ENCODE measurements around the gene FSCN2. TPM values are rescaled to one million over a fixed set of nuclear protein-coding genes. Genes with fewer than 3 reads are reported as not detected.
A peak's percentile ranks its signal among the peaks of the same experiment; 100 is the strongest.
"Not testable (repeated sequence)": the region's sequence is repeated elsewhere in the genome, so short reads cannot be mapped to it uniquely, and the experiment has no call there.

FSCN2 gene
- total and polyA plus RNA-seq, 9 donors: 0.13 to 6.4 (median 3.0) TPM

DNA sequence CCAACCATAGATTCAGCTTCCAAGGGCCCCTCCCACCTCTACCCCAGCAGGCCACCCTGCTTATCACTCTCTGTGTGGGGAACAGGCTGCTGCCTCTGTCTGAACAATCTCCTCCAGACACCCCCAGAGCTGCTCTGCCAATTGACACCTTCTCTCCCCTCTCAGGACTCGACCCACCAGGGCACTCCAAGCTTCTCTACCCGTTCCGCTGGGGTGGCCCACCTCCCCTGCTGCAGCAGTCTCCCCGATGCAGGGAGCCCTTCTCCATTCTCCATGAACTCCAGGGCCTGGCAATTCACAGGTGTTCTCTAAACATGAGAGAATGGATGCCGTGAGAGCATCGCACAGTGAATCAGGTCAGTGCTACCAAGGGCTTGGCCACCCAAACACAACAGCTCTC lies 52.3 kb downstream of the FSCN2 start:
- Histone ChIP-seq H3K36me3 (no peaks in the 10 kb centered on the region), H3K4me1 (ENCODE audit: insufficient read depth) (peaks cover 11% of the 10 kb centered on the region)
- no peak for TF ChIP-seq POLR2A (IDR thresholded peaks at IDR 0.05)
- no peak for TF ChIP-seq EP300 (IDR thresholded peaks at IDR 0.05)
- TF ChIP-seq, protein P1, sequence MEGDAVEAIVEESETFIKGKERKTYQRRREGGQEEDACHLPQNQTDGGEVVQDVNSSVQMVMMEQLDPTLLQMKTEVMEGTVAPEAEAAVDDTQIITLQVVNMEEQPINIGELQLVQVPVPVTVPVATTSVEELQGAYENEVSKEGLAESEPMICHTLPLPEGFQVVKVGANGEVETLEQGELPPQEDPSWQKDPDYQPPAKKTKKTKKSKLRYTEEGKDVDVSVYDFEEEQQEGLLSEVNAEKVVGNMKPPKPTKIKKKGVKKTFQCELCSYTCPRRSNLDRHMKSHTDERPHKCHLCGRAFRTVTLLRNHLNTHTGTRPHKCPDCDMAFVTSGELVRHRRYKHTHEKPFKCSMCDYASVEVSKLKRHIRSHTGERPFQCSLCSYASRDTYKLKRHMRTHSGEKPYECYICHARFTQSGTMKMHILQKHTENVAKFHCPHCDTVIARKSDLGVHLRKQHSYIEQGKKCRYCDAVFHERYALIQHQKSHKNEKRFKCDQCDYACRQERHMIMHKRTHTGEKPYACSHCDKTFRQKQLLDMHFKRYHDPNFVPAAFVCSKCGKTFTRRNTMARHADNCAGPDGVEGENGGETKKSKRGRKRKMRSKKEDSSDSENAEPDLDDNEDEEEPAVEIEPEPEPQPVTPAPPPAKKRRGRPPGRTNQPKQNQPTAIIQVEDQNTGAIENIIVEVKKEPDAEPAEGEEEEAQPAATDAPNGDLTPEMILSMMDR (IDR thresholded peaks at IDR 0.05): no peak

DNA sequence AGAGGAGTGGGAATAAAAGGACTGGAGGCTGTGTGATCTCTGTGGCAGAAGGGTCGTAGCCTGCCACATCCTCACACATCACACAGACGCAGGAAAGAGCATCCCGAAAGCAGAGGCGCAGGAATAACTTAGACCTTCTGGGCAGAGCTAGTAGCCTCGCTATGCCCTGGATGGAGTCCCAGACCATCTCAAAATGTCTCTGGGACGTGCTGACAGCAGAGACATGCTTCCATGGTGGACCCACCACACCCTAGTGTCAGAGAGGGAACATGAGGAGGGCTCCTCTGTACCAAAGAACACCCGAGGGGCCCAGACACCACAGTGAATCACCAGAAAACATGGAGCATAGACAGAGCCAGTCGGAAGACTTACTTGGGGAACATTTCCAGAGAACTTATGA lies 53.6 kb downstream of the FSCN2 start:
- H3K4me3 ChIP-seq: no peak overlapping the region
- no peaks in the 10 kb centered on the region for H3K36me3 ChIP-seq
- H3K4me1 ChIP-seq (ENCODE audit: insufficient read depth): peaks cover 10% of the 10 kb centered on the region
- H3K27me3 ChIP-seq: no peaks in the 10 kb centered on the region
- no peaks in the 10 kb centered on the region for H3K9me3 ChIP-seq
- intact Hi-C loops (cut with DNase I): no loop called here
- TF ChIP-seq, protein P1 (IDR thresholded peaks at IDR 0.05): no peak
- TF ChIP-seq POLR2A (IDR thresholded peaks at IDR 0.05) (no peak), EP300 (IDR thresholded peaks at IDR 0.05) (no peak)
- DNase-seq: no peak
- no peak overlapping the region for H3K27ac ChIP-seq
- WGBS, 3 donors: 95 to 96% (median 96%) methylated on average over 8 of the region's 8 CpGs

More for the DNA sequence above, 52.3 kb downstream of the FSCN2 start:
- intact Hi-C loops (cut with DNase I): no loop called here
- DNase-seq: no peak
- no peak overlapping the region for H3K27ac ChIP-seq
- 89 to 95% (median 95%) methylated on average over 6 of the region's 6 CpGs for WGBS, 3 donors
- H3K27me3 ChIP-seq: no peaks in the 10 kb centered on the region
- H3K9me3 ChIP-seq: no peaks in the 10 kb centered on the region
- H3K4me3 ChIP-seq: no peak overlapping the region

DNA sequence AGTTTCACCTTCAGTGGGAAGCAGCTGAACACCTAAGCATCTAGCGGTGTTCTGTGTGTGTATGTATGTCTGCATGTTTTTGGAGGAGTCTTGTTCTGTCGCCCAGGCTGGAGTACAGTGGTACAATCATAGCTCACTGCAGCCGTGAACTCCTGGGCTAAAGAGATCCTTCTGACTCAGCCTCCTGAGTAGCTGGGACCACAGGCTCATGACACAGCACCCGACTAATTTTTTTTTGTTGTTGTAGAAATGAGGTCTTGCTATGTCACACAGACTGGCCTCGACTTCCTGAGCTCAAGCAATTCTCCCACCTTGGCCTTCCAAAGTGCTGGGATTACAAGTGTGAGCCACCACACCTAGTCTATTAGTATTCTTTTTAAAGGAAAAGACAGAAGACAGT lies 54.2 kb downstream of the FSCN2 start:
- Histone ChIP-seq H3K27me3 (no peaks in the 10 kb centered on the region), H3K9me3 (no peaks in the 10 kb centered on the region), H3K4me1 (ENCODE audit: insufficient read depth) (peaks cover 4% of the 10 kb centered on the region), H3K4me3 (no peak overlapping the region), H3K36me3 (no peaks in the 10 kb centered on the region), H3K27ac (no peak overlapping the region)
- DNase-seq: no peak
- TF ChIP-seq EP300 (IDR thresholded peaks at IDR 0.05): no peak
- no peak for TF ChIP-seq POLR2A (IDR thresholded peaks at IDR 0.05)
- intact Hi-C loops (cut with DNase I): no loop called here
- WGBS, 3 donors: 72 to 88% (median 72%) methylated on average over 5 of the region's 5 CpGs

DNA sequence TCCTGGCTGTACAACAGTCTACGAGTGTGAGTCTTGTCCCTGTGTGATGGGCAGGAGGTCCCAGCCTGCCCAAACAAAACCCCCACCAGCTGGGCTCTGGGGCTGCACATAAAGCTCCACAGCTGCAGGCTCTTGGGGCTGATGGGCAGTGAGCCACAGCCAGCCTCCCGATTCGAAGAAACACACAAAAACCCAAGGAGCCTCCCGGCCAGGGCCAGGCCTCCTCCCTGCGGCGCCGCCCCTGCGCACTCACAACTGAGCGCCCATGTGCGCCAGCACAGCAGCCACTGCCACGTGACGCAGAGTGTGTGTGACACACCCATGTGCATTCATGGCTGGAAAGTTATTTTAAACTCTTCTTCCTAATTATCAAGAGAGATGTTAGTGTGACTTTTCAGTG lies 54.6 kb downstream of the FSCN2 start:
- H3K4me3 ChIP-seq: no peak overlapping the region
- peak in 1 of 5 donors; percentile 37 for DNase-seq
- H3K27ac ChIP-seq: no peak overlapping the region
- intact Hi-C loops (cut with DNase I): no loop called here
- H3K27me3 ChIP-seq: no peaks in the 10 kb centered on the region
- no peaks in the 10 kb centered on the region for H3K36me3 ChIP-seq
- no peaks in the 10 kb centered on the region for H3K4me1 ChIP-seq (ENCODE audit: insufficient read depth)
- WGBS, 3 donors: 64 to 73% (median 68%) methylated on average over 12 of the region's 12 CpGs
- H3K9me3 ChIP-seq: no peaks in the 10 kb centered on the region
- TF ChIP-seq EP300 (IDR thresholded peaks at IDR 0.05): no peak
- TF ChIP-seq, protein P1 (IDR thresholded peaks at IDR 0.05): no peak
- no peak for TF ChIP-seq POLR2A (IDR thresholded peaks at IDR 0.05)

GRCh38 chr17:81583589-81584342 lies 55.6 kb downstream of the FSCN2 start:
- H3K27ac ChIP-seq: no peak overlapping the region
- 25 to 52% (median 34%) methylated on average over 6 of the region's 6 CpGs for WGBS, 3 donors
- H3K9me3 ChIP-seq: no peaks in the 10 kb centered on the region
- no peaks in the 10 kb centered on the region for H3K27me3 ChIP-seq
- no peak for TF ChIP-seq EP300 (IDR thresholded peaks at IDR 0.05)
- TF ChIP-seq, protein P1 (IDR thresholded peaks at IDR 0.05): no peak
- no peak for TF ChIP-seq POLR2A (IDR thresholded peaks at IDR 0.05)
- DNase-seq: no peak
- H3K4me1 ChIP-seq (ENCODE audit: insufficient read depth): no peaks in the 10 kb centered on the region
- intact Hi-C loops (cut with DNase I): no loop called here
- H3K4me3 ChIP-seq: no peak overlapping the region
- H3K36me3 ChIP-seq: no peaks in the 10 kb centered on the region

DNA sequence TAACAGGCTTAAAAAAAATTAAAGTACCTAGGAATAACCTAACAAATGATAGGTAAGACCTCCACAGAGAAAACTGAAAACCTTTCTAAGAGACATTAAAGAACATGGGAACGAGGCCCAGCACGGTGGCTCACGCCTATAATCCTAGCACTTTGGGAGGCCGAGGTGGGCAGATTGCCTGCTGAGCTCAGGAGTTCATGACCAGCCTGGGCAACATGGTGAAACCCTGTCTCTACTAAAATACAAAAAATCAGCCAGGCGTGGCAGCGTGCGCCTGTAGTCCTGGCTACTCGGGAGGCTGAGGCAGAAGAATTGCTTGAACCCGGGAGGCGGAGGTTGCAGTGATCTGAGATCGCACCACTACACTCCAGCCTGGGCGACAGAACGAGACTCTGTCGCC lies 56.6 kb downstream of the FSCN2 start:
- H3K27ac ChIP-seq; H3K9me3 ChIP-seq; intact Hi-C loops (cut with DNase I); H3K27me3 ChIP-seq; H3K36me3 ChIP-seq; H3K4me1 ChIP-seq (ENCODE audit: insufficient read depth); H3K4me3 ChIP-seq; DNase-seq: not testable (repeated sequence)
- 74 to 87% (median 84%) methylated on average over 14 of the region's 14 CpGs for WGBS, 3 donors
